Uterus (tissue), 2 donors: ENCODE data around the gene ILK.

Experiments used
- CTCF ChIP-seq, 4 experiments: fragments of 200-600 bp in 2 of 4; fragments of 450-650 bp in 2 of 4; sonication (generic) in 2 of 4; IDR thresholded peaks; one replicate each; pipeline ENCODE4 v1.5.1; 2016 to 2019; ENCODE audit warnings: antibody characterized with exemption in 4 of 4, mild to moderate bottlenecking in 2 of 4, moderate library complexity in 1 of 4
- POLR2A ChIP-seq, 2 donors: fragments of 450-650 bp; IDR thresholded peaks; one replicate each; pipeline ENCODE4 v1.6.1; 2016; ENCODE audit warnings: antibody characterized with exemption in 2 of 2, mild to moderate bottlenecking in 1 of 2, moderate library complexity in 1 of 2

- no peak for TF ChIP-seq CTCF (IDR thresholded peaks at IDR 0.05)
- no peak for TF ChIP-seq POLR2A (IDR thresholded peaks at IDR 0.05)
Observed at GRCh38 chr11:6635082-6635932, 31.7 kb downstream of the ILK start.
